HG03139 (cell line): ENCODE data around the gene CARMIL1.
A peak's percentile ranks its signal among the peaks of the same experiment; 100 is the strongest.
"Not testable (repeated sequence)": the region's sequence is repeated elsewhere in the genome, so short reads cannot be mapped to it uniquely, and the experiment has no call there.

Source experiments
- ATAC-seq: cut with Tn5 transposase; IDR thresholded peaks from one replicate; pipeline ENCODE4 v1.9.1; 2021; ENCODE audit not compliant: unreplicated experiment

CARMIL1 gene

DNA sequence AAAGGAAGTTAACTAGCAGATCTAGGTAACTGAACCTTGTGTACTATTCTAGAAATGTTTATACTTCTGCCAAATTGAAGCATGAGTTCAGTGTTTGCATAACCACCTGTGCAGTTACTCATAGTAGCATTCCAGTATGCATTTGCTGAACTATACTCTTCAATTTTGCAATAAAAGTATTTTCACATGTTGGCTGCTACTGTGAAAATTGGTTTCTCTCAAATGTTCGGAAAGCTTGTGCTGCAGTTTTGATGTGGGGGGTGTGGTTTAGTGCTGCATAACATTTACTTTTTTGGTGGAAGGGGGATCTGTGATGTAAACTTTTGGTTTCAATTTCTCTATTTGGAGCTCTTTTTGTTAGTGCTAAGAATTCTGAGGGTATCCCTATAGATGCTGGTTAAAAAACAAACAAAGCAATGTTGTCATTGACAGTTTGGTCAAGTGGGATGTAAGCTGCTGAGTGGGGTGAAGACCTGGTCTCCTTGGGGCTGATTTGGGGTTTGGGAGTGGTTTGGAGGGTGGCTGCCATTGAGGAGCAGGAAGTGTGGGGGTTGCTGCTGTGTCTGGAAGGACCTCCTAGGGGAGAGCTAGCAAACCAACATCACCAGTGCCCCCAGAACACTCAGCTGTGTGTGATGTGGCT is 87.8 kb downstream of the CARMIL1 start:
- ATAC-seq: peak; percentile 42

DNA sequence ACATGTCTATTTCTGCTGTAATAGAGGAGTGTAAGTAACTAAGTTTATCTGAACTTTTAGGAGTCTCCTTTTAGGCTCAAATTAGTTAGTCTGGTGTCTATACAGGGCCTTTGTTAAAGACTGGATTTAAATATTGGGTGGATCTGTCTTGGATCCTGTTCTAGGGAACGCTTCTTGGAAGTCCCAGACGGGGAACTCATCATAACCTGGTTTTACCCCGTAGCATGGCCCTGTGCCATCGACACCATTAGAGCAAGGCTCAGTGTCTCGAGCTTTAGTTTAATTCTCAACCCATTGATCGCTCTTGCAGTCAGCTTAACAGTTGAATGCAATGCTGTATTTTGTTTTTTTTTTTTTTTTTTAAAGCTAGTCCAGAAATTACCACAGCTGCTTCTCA is 89.9 kb downstream of the CARMIL1 start:
- ATAC-seq: no peak

DNA sequence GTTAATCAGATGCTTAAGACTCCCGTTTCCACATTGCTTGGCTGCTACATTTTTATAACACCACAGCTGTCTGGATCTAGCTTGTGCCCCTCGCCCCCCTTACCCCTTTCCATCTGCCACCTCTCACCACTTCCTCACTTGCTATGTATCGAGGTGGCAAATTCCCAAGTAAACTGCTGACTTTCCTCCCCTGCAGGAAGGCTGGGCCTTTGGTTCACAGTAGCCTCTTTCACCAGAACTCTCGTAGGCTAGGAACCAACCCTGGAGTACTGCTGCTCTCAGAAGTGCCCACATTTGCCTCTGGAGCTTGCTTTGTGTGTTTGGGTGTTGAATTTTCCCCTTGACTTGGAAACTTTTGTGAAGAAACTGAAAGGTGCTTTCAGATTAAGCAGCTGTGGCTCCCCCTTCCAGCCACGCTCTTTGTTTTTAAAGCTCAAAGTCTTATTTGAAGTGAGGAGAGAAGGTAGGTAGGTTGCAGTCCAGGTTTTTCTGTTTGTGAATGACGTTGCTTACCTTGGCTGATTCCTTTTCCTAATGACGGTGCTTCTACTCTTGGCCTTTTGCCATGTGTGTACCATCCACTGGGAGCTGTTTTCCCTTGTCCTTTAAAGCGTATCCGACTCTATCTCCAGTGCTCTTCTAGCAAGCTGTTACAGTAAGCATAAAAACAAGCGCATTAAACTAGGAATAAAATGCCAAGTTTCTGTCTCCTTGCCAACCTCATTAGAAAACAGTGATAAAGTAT is 90.4 kb downstream of the CARMIL1 start:
- no peak for ATAC-seq

DNA sequence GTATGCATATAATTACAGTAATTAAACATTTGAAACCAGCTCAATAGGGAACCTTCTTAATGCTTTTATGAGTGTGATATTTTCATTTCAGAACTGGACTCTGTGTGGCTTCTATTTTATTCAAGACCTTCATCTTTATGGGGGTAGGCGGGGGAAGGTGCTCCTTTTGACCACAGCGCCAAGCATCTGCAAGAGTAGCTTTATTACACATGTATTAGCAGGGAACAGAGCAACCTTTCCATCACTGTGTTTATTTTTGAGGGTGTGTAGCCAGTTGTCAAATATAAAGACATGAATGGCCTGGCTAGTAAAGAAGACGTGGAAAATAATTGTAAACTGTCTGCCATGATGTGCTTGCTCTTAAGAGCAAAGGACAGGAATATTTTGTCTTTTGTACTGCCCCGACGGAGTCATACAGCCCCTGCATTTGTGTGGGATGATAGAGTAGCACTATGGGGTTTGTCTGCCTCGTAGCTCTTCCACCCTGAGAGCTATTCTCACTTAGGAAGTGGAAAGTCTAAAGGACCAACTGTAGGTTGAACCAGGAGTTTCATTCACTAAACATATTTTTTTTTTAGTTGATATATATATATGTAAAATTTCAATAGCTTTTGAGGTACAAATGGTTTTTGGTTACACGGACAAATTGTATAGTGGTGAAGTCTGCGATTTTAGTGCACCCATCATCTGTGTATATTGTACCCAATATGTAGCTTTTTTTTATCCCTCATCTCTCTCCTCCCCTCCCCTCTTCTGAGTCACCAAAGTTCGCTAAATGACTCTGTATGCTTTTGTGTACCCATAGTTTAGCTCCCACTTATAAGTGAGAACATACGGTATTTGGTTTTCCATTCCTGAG is 91.2 kb downstream of the CARMIL1 start:
- ATAC-seq: no peak

DNA sequence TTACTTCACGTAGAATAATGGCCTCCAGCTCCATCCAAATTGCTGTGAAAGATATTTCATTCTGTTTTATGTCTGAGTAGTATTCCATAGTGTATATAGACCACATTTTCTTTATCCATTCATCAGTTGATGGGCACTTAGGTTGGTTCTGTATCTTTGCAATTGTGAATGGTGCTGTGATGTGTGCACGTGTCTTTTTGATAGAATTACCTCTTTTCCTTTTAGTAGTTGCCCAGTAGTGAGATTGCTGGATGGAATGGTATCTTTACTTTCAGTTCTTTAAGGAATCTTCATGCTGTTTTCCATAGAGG is 91.8 kb downstream of the CARMIL1 start:
- no peak for ATAC-seq

DNA sequence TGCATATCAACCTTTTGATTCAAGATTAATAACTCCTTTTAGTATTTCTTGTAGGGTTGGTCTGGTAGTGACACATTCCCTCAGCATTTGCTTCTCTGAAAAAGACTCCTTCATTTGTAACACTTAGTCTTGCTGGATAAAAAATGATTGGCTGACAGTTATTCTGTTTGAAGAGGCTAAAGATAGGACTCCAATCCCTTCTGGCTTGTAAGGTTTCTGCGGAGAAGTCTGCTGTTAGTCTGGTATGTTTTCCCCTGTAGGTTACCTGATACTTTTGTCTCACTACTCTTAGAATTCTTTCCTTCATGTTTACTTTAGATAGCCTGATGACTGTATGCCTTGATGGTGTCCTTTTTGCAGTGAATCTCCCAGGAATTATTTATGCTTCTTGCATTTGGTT is 96.0 kb downstream of the CARMIL1 start:
- ATAC-seq: no peak

DNA sequence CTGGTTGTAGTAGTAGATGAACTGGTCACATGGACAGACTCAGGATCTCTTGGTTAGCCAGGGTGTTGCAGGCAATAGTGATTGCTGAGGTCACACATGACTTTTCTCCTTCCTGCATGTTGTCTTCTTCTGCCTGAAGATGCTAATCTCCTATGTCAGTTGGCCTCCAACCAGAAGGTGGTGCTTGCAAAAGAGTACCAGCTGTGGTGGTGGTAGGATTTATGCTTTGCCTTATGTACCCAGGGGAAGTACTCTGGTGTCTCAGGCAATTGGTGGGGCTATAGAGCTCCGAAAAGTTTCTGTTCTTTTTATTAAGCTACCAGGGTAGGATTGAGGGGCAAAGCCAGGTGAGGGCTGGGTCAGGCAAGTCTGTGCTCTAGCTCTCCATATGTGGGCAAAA is 98.5 kb downstream of the CARMIL1 start:
- ATAC-seq: no peak

DNA sequence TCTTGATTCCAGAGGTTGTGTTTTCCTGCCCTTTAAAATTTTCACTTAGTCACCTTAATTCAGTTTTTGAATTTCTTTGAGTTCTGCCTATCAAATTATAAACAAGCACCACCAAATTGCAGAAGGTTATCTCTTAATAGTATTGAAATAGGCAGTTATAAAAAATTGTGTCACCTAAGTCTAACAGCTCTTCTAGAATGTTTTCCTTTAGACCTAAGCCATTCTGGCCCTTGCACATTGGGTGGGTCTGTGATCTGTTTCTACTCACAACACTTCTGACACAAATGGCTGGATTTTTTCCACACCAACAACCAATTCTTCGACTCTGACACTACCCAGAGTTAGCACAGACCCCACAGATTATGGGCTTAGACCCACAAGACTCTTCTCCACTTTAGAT is 101.9 kb downstream of the CARMIL1 start:
- ATAC-seq: no peak

DNA sequence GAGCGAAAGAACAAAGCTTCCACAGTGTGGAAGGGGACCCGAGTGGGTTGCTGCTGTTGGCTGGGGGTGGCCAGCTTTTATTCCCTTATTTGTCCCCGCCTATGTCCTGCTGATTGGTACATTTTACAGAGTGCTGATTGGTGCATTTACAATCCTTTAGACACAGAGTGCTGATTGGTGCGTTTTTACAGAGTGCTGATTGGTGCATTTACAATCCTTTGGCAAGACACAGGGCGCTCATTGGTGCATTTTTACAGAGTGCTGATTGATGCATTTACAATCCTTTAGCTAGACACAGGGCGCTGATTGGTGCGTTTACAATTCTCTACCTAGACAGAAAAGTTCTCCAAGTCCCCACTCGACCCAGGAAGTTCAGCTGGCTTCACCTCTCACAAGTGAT is 103.3 kb downstream of the CARMIL1 start:
- not testable (repeated sequence) for ATAC-seq

DNA sequence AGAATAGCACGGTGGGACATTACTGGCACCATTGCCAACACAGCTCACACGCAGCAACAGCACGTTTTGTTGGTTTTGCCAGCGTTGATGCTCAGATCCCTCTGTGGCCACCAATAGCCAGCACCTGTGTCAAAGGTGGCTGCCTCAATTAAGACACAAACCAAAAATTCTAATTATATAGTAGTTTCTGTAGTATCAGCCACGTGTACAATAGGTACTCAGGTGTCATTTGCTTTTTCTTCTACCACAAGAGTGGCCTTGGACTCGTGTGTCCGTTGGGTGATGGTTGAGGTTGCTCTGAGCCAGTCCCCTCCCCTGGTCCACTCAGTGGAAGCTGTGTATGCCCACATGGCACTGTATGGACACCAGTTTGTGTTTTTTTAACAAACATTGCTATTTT is 105.1 kb downstream of the CARMIL1 start:
- no peak for ATAC-seq

DNA sequence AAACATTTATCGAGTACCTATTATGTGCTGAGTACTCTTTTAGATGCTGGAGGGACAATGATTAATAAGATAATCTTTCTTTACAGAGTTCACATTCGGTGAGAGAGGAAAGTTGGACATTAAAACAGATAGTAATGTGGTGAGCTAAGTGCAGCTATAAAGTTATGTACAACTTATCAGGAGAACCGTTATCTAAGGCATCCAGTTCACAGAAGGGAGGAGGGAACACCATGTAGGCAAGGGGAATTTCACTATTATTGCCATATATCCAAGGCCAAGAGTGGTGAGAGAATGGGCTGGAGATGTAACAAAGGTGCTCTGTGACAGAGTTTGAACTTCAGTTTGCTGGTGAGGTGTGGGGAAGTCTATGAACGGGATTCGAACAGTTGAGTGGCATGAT is 105.8 kb downstream of the CARMIL1 start:
- ATAC-seq: no peak

DNA sequence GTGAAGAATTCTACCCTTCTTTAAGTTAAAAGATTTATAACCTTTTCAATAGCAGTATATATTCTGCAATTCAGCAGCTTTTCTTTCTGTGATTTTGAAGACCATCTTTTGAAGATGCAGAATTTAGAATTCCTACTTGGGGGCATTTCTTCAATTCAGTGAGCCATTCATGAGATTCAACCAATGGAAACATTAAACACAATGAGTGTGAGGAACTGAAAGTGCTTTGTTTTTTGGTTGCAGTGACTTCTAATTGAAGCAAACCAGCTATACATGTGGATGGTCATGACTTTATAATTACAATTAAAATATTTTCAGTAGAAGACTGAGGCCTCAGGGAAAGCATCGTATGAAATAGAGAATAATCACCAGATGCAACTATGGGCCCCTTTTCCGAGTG is 108.3 kb downstream of the CARMIL1 start:
- peak; percentile 59 for ATAC-seq

DNA sequence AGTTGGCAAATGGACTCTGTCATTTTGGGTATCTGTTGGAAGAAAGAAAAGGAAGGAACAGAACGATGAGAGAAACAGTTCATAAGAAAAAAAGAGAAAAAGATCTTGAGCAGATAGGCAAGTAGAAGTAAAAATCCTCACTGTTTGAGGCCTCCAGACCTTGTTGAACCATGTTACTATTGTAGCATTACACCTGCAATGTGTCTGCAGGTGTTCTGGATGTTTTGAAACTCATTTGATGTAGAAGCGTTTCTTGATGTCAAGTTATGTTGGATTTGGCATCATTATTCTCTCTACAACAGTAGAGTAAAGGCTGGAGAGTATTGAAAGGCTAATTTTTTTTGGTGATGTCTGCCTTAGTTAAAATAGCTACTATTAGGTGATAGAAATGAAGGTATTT is 108.7 kb downstream of the CARMIL1 start:
- ATAC-seq: no peak

DNA sequence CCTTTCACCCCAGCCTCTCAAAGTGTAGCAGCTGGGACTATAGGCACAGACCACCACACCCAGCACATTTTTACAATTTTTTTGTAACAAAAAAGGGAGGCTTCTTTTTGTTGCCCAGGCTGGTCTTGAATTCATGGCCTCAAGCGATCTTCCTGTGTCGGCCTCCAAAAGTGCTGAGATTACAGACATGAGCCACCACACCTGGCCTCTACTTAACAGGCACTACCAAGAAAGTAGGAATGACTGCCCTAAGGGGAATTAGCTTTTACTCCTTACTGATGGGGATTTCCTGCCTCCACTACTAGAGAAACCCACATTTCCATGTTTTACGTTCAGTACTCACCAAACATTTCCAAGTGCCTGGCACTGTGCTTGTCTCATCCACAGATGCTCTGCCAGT is 109.6 kb downstream of the CARMIL1 start:
- no peak for ATAC-seq

DNA sequence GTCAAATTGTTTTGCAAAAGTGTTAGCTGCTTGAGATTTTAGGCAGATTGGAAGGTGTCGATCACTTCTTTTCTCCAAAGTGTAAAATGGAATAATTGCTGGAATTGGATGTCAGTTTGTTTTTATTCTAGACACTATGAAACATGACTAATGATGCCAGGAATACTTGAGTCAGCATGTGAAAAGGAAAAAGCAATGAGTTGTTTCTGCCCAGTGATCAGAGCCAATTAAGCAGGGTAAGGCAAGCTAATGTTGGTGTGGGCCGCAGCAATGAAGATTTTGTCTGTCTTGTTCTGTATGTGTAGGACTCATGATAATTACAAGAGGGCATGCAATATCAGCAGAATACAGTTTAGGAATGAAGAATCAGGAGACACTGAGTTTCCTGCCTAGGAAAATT is 110.3 kb downstream of the CARMIL1 start:
- no peak for ATAC-seq

DNA sequence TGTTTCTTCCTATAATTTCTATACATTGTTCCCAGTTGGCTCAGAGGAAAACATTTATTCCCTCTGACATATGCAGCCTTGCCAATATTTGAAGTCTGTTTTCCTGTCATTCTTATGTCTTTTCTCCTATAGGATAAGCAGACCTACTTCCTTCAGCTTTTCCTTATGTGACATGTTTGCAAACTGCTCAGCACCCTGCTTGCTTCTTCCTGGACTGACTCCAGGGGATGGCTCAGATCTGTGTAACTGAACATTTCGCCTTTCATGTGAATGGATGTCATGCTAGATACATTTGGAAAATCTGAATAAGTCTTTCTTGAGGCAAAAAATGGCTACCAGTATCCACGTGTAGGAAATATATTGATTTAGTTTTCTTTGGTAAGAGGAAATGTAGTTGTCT is 113.2 kb downstream of the CARMIL1 start:
- no peak for ATAC-seq

DNA sequence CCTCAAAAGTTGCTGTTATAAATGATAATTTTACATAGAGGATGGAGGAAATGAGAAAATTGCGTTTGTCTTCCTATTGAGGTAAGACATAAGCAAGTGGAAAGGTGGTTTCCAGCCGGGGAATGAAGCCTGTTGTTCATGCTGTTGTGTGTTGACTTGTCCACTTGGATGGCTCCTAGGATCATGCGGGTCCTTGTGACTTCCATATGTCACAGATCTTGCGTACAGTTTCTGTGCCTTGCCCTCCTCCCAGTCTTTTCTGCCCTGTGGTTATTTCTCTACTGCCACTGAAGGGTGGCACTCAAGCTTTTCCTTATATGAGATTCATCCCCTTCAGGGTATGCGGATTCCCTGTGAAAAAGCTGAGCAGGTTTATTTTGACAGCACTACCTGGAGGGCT is 116.6 kb downstream of the CARMIL1 start:
- no peak for ATAC-seq

DNA sequence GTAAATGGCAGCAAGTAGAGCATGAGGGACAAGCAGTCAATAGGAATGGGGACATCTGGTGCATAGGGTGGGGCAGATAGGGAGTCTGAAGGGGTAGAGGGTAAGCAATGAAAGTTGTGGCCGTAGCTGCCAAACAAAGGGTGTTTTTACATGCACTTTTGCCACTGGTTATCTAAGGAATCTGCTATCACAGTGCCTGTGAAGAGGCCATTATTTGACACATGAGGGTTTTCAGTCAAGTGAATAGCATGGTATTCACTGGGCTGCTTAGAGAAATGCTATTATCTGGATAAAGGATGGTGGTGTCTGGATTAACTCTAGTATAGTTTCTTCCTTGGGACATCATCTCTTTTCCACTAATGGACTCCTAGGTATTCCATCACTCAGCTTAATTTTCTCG is 118.2 kb downstream of the CARMIL1 start:
- ATAC-seq: no peak

DNA sequence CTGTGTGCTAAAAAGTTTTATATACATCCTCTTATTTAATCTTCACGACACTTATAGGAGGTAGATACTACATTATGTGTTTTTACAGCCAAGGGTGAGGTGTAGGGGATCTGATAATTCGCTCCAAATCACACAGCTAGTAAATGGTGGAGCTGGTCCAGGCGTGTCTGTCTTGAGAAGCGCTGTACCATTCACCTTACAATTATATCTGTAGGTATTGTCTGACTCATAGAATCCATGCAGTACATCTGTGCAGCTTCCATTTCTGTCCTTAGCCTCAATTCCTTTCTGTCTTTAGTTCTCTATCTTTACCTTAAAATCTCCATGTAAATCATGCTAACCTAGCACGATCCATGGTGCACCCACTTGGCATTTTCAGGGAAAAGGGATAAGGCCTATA is 120.7 kb downstream of the CARMIL1 start:
- ATAC-seq: no peak

DNA sequence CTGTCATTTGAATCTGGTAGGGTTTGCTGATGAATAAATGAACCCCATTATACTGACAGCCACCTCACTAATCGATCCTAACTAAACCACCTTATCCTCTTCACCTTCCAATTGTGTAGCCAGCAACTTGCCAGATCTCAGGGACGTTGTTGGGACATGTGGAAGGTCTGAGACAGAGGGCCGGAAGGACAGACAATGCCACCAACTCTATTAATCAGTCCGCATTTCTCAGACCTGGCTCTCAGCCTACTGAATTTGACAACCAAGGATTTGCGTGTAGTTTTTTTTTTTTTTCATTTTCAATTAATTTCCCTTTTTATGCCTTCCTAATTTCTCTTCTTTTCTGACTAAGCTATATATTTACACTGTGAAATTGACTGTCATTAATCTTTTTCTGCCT is 122.5 kb downstream of the CARMIL1 start:
- ATAC-seq: no peak

DNA sequence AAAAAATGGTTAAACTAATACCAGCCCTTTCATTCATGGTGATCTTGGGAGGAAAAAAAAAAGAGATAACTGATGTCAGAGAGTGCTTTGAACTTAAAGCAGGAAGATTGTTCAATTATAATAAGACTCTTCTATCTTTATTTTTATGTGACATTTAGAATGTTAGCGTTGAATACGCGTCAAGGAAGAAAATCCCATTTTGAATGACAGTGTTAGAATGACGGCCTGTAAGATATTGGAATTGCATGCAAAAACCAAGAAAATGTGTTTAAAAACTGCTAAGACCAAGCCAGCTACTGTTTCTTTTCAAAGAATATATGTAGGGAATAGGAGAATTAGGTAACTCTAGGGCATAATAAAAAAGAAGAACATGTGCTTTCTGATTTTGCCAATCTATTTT is 123.0 kb downstream of the CARMIL1 start:
- no peak for ATAC-seq

DNA sequence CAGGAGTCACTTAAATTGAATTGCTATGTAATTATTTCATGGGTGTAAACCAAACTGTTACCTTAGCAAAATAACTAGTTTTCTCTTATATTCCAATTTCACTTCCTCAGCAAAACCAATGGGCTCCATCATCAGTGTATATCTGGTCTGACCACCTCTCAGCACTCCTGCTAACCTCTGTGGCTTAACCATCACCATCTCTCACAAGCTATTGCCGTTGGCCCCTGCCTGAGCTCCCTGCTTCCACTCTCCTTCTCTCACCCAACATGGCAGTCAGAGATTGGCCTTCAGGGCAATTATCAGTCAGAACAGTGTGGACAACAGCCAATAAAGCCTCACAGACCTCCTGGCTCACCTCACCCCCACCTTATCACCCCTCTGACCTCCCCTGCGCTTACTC is 124.0 kb downstream of the CARMIL1 start:
- ATAC-seq: no peak
